Right lobe of liver (tissue), 4 donors: ENCODE results near the gene C15orf40.

ENCODE experiments used
- POLR2A ChIP-seq: fragments of 450-650 bp; IDR thresholded peaks from one replicate; pipeline ENCODE4 v1.6.1; 2017; ENCODE audit warnings: antibody characterized with exemption, mild to moderate bottlenecking
- TF ChIP-seq, protein P1 (sequence below), 4 donors: fragments of 200-600 bp in 3 of 4; fragments of 450-650 bp in 1 of 4; IDR thresholded peaks; one replicate each; pipeline versions ENCODE4 v1.5.1 to v1.8.0; 2016 to 2022; ENCODE audit warnings: antibody characterized with exemption in 4 of 4, mild to moderate bottlenecking in 2 of 4
- donor health status: DM: no; HTN: no; CAD: no.
- donor health status: DM: no; HTN: no; CAD: no.
- donor health status: DM: no; HTN: yes; CAD: no.

DNA sequence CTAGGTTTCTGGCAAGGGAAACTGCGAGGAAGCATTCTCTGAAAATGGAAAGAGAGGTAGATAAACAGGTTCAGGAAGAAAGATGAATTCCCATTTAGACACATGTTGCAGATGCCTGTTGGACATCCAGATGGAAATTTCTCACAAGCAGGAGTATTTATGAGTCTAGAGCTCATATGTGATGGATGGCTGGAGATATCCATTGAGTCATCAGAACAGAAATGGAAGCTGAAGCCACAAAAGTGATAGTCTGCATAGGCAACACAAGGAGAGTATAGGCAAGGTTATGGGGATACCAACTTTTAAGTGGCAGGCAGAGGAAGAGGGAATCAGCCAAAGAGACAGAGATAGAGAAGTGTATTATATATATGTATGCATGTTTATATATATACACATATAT is 31.7 kb downstream of the C15orf40 start:
- TF ChIP-seq, protein P1, sequence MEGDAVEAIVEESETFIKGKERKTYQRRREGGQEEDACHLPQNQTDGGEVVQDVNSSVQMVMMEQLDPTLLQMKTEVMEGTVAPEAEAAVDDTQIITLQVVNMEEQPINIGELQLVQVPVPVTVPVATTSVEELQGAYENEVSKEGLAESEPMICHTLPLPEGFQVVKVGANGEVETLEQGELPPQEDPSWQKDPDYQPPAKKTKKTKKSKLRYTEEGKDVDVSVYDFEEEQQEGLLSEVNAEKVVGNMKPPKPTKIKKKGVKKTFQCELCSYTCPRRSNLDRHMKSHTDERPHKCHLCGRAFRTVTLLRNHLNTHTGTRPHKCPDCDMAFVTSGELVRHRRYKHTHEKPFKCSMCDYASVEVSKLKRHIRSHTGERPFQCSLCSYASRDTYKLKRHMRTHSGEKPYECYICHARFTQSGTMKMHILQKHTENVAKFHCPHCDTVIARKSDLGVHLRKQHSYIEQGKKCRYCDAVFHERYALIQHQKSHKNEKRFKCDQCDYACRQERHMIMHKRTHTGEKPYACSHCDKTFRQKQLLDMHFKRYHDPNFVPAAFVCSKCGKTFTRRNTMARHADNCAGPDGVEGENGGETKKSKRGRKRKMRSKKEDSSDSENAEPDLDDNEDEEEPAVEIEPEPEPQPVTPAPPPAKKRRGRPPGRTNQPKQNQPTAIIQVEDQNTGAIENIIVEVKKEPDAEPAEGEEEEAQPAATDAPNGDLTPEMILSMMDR (IDR thresholded peaks at IDR 0.05), result no peak
- TF ChIP-seq POLR2A, result no peak
